ENCODE results near the gene PLD2.

PLD2 gene

DNA sequence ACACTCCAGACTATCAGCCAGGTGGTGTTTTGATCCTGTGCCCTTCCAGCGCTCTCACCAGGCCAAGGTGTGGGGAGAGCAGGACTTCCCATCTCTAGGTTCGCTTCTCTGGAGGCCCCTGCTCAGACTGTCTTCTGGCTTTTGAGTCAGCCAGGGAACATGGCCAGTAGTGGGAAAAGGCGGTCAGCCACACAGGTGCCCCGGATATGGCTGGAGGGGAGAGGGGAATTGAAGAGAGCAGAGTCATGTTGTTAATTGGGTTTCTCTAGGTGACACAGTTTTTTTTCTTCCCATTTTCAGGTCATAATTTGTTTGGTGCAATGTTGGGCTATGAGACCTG, 27.7 kb downstream of the PLD2 start:
- H3K4me3 ChIP-seq (ENCODE audit: low read length), result peak overlapping the region; percentile 86
- TF ChIP-seq, protein P1, sequence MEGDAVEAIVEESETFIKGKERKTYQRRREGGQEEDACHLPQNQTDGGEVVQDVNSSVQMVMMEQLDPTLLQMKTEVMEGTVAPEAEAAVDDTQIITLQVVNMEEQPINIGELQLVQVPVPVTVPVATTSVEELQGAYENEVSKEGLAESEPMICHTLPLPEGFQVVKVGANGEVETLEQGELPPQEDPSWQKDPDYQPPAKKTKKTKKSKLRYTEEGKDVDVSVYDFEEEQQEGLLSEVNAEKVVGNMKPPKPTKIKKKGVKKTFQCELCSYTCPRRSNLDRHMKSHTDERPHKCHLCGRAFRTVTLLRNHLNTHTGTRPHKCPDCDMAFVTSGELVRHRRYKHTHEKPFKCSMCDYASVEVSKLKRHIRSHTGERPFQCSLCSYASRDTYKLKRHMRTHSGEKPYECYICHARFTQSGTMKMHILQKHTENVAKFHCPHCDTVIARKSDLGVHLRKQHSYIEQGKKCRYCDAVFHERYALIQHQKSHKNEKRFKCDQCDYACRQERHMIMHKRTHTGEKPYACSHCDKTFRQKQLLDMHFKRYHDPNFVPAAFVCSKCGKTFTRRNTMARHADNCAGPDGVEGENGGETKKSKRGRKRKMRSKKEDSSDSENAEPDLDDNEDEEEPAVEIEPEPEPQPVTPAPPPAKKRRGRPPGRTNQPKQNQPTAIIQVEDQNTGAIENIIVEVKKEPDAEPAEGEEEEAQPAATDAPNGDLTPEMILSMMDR (conservative IDR thresholded peaks at IDR 0.05; ENCODE audit: low read length), result no peak
- DNase-seq (ENCODE audit: low read depth), result no peak

DNA sequence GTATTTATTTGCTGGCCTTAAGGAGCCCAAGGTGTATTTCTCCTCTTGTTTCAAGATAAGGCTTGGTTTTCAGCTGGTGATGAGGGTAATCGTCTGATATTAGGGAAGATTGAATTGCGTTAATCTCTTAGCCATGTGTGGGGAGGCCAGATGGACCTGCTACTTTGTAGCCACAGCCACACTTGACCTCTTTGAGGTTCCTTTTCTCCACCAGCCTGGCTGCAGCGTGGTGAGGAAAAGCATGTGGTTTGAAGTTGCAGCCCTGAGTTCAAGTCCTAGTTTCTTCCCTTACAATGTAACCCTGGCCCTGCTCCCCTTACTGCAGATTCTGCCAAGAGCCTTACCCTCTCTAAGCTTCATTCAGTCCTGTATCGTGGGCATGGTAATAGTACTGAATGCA, 29.3 kb downstream of the PLD2 start:
- H3K4me3 ChIP-seq (ENCODE audit: low read length), result no peak overlapping the region
- no peak for DNase-seq (ENCODE audit: low read depth)
- TF ChIP-seq, protein P1 (conservative IDR thresholded peaks at IDR 0.05; ENCODE audit: low read length), result no peak

DNA sequence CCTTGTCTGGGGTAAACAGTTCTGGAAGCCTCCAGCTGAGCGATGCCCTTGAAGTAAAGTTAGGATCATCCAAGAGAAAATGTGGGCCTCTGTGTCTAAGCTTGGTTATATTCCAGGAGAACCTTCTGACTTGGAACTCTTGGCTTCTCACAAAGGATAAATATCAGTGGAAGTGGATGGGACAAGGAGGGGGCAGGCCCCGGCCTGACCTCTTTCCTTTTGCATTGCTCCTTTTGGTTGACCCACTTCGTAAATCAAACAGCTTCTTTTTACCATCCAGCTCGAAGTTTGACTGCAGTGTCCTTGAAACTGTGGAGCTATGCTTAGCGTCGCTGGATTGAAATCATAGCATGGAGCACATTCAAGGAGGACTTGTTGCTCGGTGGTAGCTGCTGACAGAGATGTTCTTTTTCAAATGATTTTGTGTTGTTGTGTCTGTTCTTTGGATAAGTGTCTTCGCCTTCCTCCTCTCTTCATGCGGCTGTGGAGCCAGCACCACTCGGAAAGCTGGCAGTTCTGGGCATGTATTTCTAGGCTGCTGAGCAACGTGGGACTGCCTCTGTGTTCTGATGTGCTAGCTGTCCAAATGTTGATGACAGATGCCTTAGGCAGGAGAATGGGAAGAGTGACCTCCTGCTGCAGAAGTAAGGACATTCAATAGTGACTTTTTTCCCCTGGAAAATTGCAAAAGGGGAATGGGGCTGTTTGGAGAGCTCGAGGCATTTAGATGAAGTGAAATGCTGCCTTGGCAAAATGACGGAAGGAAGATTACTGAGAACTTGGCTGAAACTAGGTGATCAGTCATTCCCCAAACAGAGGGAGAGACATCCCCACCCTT, 30.7 kb downstream of the PLD2 start:
- TF ChIP-seq, protein P1 (conservative IDR thresholded peaks at IDR 0.05; ENCODE audit: low read length), result no peak
- no peak for DNase-seq (ENCODE audit: low read depth)
- H3K4me3 ChIP-seq (ENCODE audit: low read length), result no peak overlapping the region

GRCh38 chr17:4838309-4838785, 31.4 kb downstream of the PLD2 start:
- H3K4me3 ChIP-seq (ENCODE audit: low read length), result no peak overlapping the region
- TF ChIP-seq, protein P1 (conservative IDR thresholded peaks at IDR 0.05; ENCODE audit: low read length), result no peak
- no peak for DNase-seq (ENCODE audit: low read depth)

- H3K4me3 ChIP-seq (ENCODE audit: low read length), result no peak overlapping the region
- DNase-seq (ENCODE audit: low read depth), result no peak
- TF ChIP-seq, protein P1 (conservative IDR thresholded peaks at IDR 0.05; ENCODE audit: low read length), result no peak
Measured at GRCh38 chr17:4839221-4839620, 32.3 kb downstream of the PLD2 start.

DNA sequence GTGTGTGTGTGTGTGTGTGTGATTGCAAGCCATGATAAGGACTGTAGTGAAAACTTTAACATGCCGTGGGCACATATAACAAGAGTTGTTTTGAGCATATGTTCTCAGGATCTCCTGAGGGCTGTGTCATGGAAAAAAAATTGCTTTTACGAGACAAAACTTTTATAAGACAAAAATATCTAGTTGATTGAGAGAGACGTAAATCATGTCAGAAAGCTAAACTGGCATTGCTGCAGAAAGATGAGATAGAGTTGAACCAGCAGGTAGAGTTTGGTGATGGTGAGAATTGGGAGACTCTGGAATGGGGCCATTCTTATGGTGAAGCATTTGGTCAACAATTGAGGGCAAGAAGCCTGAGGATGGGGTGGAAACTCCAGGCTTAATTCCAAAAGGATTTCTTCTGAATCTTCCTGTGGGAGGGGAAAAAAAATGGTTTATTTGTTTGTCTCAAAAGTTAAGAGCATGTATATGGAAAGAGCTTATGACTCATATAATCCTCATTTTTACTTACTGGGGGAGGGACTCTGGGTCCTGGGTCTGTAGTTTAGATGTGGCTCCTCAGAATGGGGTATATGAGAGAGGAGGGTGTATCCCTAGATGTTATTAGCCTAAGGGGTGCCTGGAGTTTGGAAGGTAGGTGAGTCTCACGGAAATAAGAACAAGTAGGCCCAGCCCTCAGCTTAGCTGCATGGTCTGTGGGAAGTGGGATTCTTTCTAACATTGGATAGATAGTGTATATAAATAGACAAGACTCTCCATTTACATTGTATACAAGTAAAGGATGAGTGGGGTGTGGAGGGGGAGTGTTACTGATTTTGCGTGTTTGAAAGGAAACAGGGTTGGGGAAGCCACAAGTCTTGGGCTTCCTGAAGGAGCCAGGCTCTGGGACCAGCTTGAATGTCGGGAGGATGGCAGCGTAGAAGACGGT, 33.3 kb downstream of the PLD2 start:
- no peak for DNase-seq (ENCODE audit: low read depth)
- no peak overlapping the region for H3K4me3 ChIP-seq (ENCODE audit: low read length)
- TF ChIP-seq, protein P1 (conservative IDR thresholded peaks at IDR 0.05; ENCODE audit: low read length), result no peak

All from AG10803 (cell line).